Myometrial cell (primary cell): ENCODE data around the gene MDC1. TPM values are rescaled to one million over a fixed set of nuclear protein-coding genes. Genes with fewer than 3 reads are reported as not detected.

Experiments used
- total RNA-seq: library from RNA; depleted of rRNA; stranded (reverse); fragments of >200 nt; gene quantifications from 2 replicates; pipeline ENCODE4 v1.2.3, GENCODE V29; 2015

Gene MDC1
- total RNA-seq: 5.1 and 16.4 TPM in 2 replicates

GRCh38 chr6:30717129-30717844 is at the start of gene MDC1:
TSS of gene MDC1 (minus strand) at chr6:30717281. CDS start at chr6:30715175, 2,106 bp downstream.

GRCh38 chr6:30744054-30744805 is 27.1 kb upstream of the MDC1 start, which contains the start of gene IER3:
TSS of gene IER3 (minus strand) at chr6:30744547. CDS start at chr6:30744518, 29 bp downstream.

GRCh38 chr6:30742316-30743098 is 25.4 kb upstream of the MDC1 start, which contains the start of gene FLOT1:
TSS of gene FLOT1 (minus strand) at chr6:30742687. CDS start at chr6:30742189, 498 bp downstream.

GRCh38 chr6:30719791-30720737 is 3.0 kb upstream of the MDC1 start, which contains the start of gene TUBB:
TSS of gene TUBB (plus strand) at chr6:30720352. CDS start at chr6:30720507, 155 bp downstream.

GRCh38 chr6:30690403-30691207 is 26.5 kb downstream of the MDC1 start, which contains the start of gene NRM:
TSS of gene NRM (minus strand) at chr6:30690984. CDS start at chr6:30690974, 10 bp downstream.

GRCh38 chr6:30686009-30686907 is 30.8 kb downstream of the MDC1 start, which contains the start of gene PPP1R18:
TSS of gene PPP1R18 (minus strand) at chr6:30686645. CDS start at chr6:30686018, 627 bp downstream.

GRCh38 chr6:30672445-30673253 is 44.4 kb downstream of the MDC1 start, which contains the start of gene DHX16:
TSS of gene DHX16 (minus strand) at chr6:30673006. CDS start at chr6:30672841, 165 bp downstream.

Other genes with a start within 250 kb of the MDC1 start
- gene HLA-E, start 227.8 kb downstream of the MDC1 start, total RNA-seq: 231 and 235 TPM in 2 replicates
- gene GNL1, start 160.8 kb downstream of the MDC1 start, total RNA-seq: 49.1 and 70.9 TPM in 2 replicates
- gene PRR3, start 160.0 kb downstream of the MDC1 start, total RNA-seq: 5.7 and 7.5 TPM in 2 replicates
- 22.5 and 32.6 TPM in 2 replicates for gene ABCF1, start 145.8 kb downstream of the MDC1 start, total RNA-seq
- gene PPP1R10, start 100.0 kb downstream of the MDC1 start, total RNA-seq: 21.6 and 25.9 TPM in 2 replicates
- 63.1 and 85.9 TPM in 2 replicates for gene MRPS18B, start 99.4 kb downstream of the MDC1 start, total RNA-seq
- gene ATAT1, start 90.4 kb downstream of the MDC1 start, total RNA-seq: 4.3 TPM in 2 replicates
- 4.3 and 5.2 TPM in 2 replicates for gene C6orf136, start 70.1 kb downstream of the MDC1 start, total RNA-seq
- gene DHX16, start 44.3 kb downstream of the MDC1 start, total RNA-seq: 27.4 and 34.2 TPM in 2 replicates
- 42.7 and 51.6 TPM in 2 replicates for gene PPP1R18, start 30.6 kb downstream of the MDC1 start, total RNA-seq
- 7.2 and 10.3 TPM in 2 replicates for gene NRM, start 26.3 kb downstream of the MDC1 start, total RNA-seq
- gene TUBB, start 3.1 kb upstream of the MDC1 start, total RNA-seq: 1,612 and 1,663 TPM in 2 replicates
- gene FLOT1, start 25.4 kb upstream of the MDC1 start, total RNA-seq: 209 and 234 TPM in 2 replicates
- 45.0 and 49.6 TPM in 2 replicates for gene IER3, start 27.3 kb upstream of the MDC1 start, total RNA-seq
- 15.2 and 28.8 TPM in 2 replicates for gene DDR1, start 167.2 kb upstream of the MDC1 start, total RNA-seq
- 12.4 and 22.3 TPM in 2 replicates for gene GTF2H4, start 190.9 kb upstream of the MDC1 start, total RNA-seq
- gene VARS2, start 197.0 kb upstream of the MDC1 start, total RNA-seq: 17.9 and 20.8 TPM in 2 replicates
- gene SFTA2, start 214.9 kb upstream of the MDC1 start, total RNA-seq: not detected in 2 replicates
- gene MUCL3, start 223.7 kb upstream of the MDC1 start, total RNA-seq: not detected in 2 replicates